HG02870 (cell line): ENCODE data around the gene PYY.
"Not testable (repeated sequence)": the region's sequence is repeated elsewhere in the genome, so short reads cannot be mapped to it uniquely, and the experiment has no call there.

Experiments
- ATAC-seq: cut with Tn5 transposase; IDR thresholded peaks from one replicate; pipeline ENCODE4 v1.9.1; 2021; ENCODE audit warnings: mild to moderate bottlenecking, moderate library complexity; ENCODE audit not compliant: unreplicated experiment

PYY gene

GRCh38 chr17:43979011-43979410 lies 25.3 kb upstream of the PYY start:
- ATAC-seq, result no peak

- no peak for ATAC-seq
These were observed 24.3 kb upstream of the PYY start for GRCh38 chr17:43978078-43978477.

- no peak for ATAC-seq
These were observed 23.5 kb upstream of the PYY start for GRCh38 chr17:43976963-43977837.

GRCh38 chr17:43975898-43976297 lies 22.2 kb upstream of the PYY start:
- ATAC-seq, result no peak

- ATAC-seq, result no peak
These were observed 20.9 kb upstream of the PYY start for GRCh38 chr17:43974382-43975266.

- not testable (repeated sequence) for ATAC-seq
These were observed 18.9 kb upstream of the PYY start for GRCh38 chr17:43972444-43973212.

- not testable (repeated sequence) for ATAC-seq
These were observed 17.7 kb upstream of the PYY start for GRCh38 chr17:43971436-43971835.

- ATAC-seq, result no peak
These were observed 16.6 kb upstream of the PYY start for GRCh38 chr17:43970366-43970765.

- ATAC-seq, result no peak
These were observed 13.6 kb upstream of the PYY start for GRCh38 chr17:43967251-43967875.

- no peak for ATAC-seq
These were observed 12.5 kb upstream of the PYY start for GRCh38 chr17:43966276-43966675.

- no peak for ATAC-seq
These were observed 8.7 kb upstream of the PYY start for GRCh38 chr17:43962479-43962878.

GRCh38 chr17:43961954-43962353 lies 8.2 kb upstream of the PYY start:
- ATAC-seq, result no peak

GRCh38 chr17:43961292-43961691 lies 7.6 kb upstream of the PYY start:
- not testable (repeated sequence) for ATAC-seq

GRCh38 chr17:43958748-43959352 lies 5.1 kb upstream of the PYY start:
- no peak for ATAC-seq

- no peak for ATAC-seq
These were observed 2.5 kb upstream of the PYY start for GRCh38 chr17:43956222-43956621.

- ATAC-seq, result no peak
These were observed 745 bp downstream of the PYY start for GRCh38 chr17:43952724-43953666.

- ATAC-seq, result no peak
These were observed 1.4 kb downstream of the PYY start for GRCh38 chr17:43952351-43952723.

GRCh38 chr17:43951750-43952149 lies 2.0 kb downstream of the PYY start:
- ATAC-seq, result no peak

- ATAC-seq, result no peak
These were observed 3.2 kb downstream of the PYY start for GRCh38 chr17:43950554-43950953.
